ENCODE results near the gene TMEM98.
A peak's percentile ranks its signal among the peaks of the same experiment; 100 is the strongest.
"Not testable (repeated sequence)": the region's sequence is repeated elsewhere in the genome, so short reads cannot be mapped to it uniquely, and the experiment has no call there.

Gene TMEM98, protein sequence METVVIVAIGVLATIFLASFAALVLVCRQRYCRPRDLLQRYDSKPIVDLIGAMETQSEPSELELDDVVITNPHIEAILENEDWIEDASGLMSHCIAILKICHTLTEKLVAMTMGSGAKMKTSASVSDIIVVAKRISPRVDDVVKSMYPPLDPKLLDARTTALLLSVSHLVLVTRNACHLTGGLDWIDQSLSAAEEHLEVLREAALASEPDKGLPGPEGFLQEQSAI

DNA sequence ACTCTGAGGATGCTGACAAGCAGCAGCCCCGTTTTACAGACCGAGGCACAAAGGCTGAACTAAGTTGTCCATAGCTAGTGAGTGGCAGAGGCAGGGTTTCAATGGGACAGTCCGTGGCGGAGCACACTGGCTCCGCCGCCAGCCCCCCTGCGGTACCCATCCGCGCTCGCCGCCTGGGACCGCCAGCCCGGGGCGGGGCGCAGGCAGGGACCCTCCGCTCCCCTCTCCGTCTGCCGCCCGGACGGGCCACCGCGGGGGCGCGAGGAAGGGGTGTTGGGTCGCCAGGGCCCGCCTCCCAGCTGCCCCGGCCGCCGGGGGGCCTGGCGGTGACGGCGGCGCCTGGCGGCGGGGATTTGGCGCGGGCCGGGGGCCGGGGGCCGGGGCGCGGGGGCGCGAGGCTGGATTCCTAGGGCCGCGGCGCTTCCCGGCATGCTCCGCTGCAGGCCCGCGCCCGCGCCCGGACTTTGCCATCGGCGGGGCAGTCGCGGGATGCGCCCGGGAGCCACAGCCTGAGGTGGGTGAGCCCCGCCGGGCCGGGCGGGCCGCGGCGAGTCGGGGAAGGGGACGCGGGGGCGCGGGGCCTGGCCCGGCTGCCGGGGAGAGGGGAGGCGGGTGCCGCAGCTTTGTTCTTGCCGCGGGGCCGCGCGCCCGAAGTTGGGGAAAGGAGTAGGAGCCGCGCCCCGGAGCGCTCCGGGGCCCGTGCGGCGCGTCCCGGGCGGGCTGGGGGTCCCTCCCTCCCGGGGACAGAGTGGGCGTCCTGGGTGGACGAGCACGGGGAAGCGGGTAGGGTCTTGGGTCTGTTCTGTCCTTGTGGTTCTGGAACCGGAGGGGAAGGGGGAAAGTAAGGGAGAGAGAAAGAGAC is at the start of gene TMEM98:
TMEM98 (plus strand) TSS at position 430 of the 862 bp plus-strand sequence. CDS start 3,376 bp downstream, outside the sequence.
- peak within 1 kb of the TSS in 9 of 11 experiments; percentile 10 to 72 (median 64); a peak in 17 of 22 replicates for H3K27ac ChIP-seq
- H3K9me3 ChIP-seq (replicated peaks in 1 of 11), result no peaks in the 10 kb centered on the region
- peaks cover 0 to 25% (median 20%) of the 10 kb centered on the region in 10 experiments; a peak in 18 of 20 replicates for H3K4me1 ChIP-seq
- H4K20me1 ChIP-seq, result peaks cover 0 to 7% (median 0%) of the 10 kb centered on the region in 11 experiments; a peak in 1 of 22 replicates
- H3K4me3 ChIP-seq, result peak within 1 kb of the TSS; percentile 60 to 79 (median 70)
- peaks cover 0 to 6% (median 2%) of the 10 kb centered on the region in 11 experiments; a peak in 4 of 22 replicates for H3K36me3 ChIP-seq
- peak within 1 kb of the TSS; percentile 66 to 84 (median 77); a peak in 21 of 22 replicates for H3K9ac ChIP-seq
- TF ChIP-seq Cebpa-rat (IDR thresholded peaks at IDR 0.05), result no peak
- H3K4me2 ChIP-seq, result peak within 1 kb of the TSS; percentile 74 to 97 (median 92)
- peaks cover 33 to 47% (median 41%) of the 10 kb centered on the region in 11 experiments for H3K27me3 ChIP-seq

DNA sequence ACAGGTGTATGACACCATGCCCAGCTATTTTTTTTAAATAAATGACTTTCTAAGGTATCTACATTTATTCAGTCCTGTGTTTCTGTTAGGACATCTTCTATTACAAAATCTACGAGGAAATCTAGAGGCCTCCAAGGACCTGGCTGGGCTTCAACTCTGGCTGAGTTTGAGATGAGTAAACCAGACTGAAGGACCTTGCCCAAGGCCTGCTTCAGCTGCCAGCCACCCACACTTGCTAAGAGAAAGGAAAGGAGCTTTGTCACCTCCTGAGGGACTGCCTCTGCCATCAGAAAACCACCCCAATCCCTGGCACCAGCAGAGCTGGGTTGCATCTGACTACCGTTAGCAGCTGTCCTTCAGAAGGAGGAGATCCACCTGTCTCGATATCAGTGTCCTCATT is 49.7 kb upstream of the TMEM98 start:
- Histone ChIP-seq H3K27me3 (peaks cover 9 to 16% (median 12%) of the 10 kb centered on the region in 11 experiments; a peak in 21 of 22 replicates), H4K20me1 (peaks cover 0 to 15% (median 0%) of the 10 kb centered on the region in 11 experiments; a peak in 1 of 22 replicates), H3K4me3 (peak overlapping the region in 5 of 10 experiments; percentile 80 to 89 (median 88); a peak in 6 of 20 replicates), H3K4me1 (peaks cover 23 to 49% (median 29%) of the 10 kb centered on the region in 10 experiments), H3K36me3 (no peaks in the 10 kb centered on the region), H3K27ac (no peak overlapping the region), H3K9ac (peak overlapping the region in 2 of 11 experiments; percentile 80 to 81; a peak in 2 of 22 replicates), H3K9me3 (replicated peaks in 1 of 11) (no peaks in the 10 kb centered on the region), H3K4me2 (peak overlapping the region; percentile 71 to 100 (median 91))
- no peak for TF ChIP-seq Cebpa-rat (IDR thresholded peaks at IDR 0.05)

DNA sequence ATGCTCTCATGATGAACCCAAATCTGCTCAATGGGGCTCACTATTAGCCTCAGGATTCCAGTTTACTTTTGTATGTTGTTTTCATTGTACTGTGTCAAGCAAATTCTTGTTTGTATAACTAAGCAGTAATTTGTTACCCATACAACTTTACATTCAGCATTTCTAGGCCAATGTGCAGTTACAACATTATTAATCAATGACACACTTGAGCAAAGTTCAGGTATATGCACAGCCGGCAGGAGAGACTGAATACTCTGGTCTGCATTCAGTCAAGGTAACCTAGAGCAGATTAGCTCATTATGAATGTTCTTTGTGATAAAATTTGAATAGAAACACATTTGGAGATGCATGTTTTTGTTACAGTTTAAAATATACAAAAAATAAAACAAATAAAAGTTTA is 48.8 kb upstream of the TMEM98 start:
- H3K27me3 ChIP-seq, result peaks cover 9 to 16% (median 12%) of the 10 kb centered on the region in 11 experiments; a peak in 21 of 22 replicates
- no peak for TF ChIP-seq Cebpa-rat (IDR thresholded peaks at IDR 0.05)
- H4K20me1 ChIP-seq, result peaks cover 0 to 15% (median 0%) of the 10 kb centered on the region in 11 experiments; a peak in 1 of 22 replicates
- no peak overlapping the region for H3K27ac ChIP-seq
- H3K4me1 ChIP-seq, result peaks cover 23 to 53% (median 29%) of the 10 kb centered on the region in 10 experiments
- no peaks in the 10 kb centered on the region for H3K9me3 ChIP-seq (replicated peaks in 1 of 11)
- no peak overlapping the region for H3K9ac ChIP-seq
- no peak overlapping the region for H3K4me2 ChIP-seq
- H3K36me3 ChIP-seq, result no peaks in the 10 kb centered on the region
- H3K4me3 ChIP-seq, result no peak overlapping the region

DNA sequence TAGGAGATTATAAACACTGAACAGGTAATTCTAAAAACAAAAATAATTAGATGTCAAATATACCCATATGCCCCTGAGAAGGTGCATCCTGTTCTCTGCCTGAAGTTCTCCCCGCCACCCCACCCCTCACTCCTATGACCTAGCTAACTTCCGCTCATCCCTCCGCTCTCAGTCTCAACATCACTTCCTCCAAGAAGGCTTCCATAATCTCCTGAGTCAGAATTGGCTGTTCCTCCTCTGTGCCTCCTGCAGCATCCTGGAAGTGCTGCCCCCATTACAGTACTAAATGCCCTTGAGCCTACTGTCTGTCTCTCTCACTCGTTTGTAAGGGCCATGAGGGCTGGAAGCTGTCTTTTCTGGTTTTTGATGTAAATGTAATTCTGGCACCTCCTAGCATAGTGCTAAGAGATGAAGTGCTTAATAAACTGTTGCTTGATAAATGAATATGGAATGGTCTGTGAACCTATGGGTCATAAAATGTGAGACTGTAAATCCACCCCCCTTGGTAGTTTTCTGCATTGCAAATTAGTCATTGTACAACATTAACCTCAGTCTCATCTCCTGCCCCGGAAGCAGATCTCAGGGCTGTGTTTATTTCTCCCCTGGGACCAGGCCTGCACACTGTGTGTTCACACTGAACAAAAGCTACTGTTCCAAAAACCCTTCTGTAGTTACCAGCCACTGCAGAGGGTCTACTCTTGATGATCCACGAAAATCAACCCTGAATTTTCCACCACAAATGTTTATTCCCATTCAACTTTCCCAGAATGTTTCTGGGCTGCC is 47.1 kb upstream of the TMEM98 start:
- TF ChIP-seq Cebpa-rat (IDR thresholded peaks at IDR 0.05), result no peak
- H3K27ac ChIP-seq, result no peak overlapping the region
- H3K4me1 ChIP-seq, result peaks cover 22 to 50% (median 25%) of the 10 kb centered on the region in 10 experiments
- peaks cover 6 to 10% (median 10%) of the 10 kb centered on the region in 11 experiments; a peak in 21 of 22 replicates for H3K27me3 ChIP-seq
- peak overlapping the region in 9 of 11 experiments; percentile 3 to 42 (median 16); a peak in 11 of 22 replicates for H3K4me2 ChIP-seq
- H3K9ac ChIP-seq, result no peak overlapping the region
- H3K36me3 ChIP-seq, result no peaks in the 10 kb centered on the region
- no peak overlapping the region for H3K4me3 ChIP-seq
- no peaks in the 10 kb centered on the region for H3K9me3 ChIP-seq (replicated peaks in 1 of 11)
- peaks cover 0 to 7% (median 0%) of the 10 kb centered on the region in 11 experiments; a peak in 1 of 22 replicates for H4K20me1 ChIP-seq

DNA sequence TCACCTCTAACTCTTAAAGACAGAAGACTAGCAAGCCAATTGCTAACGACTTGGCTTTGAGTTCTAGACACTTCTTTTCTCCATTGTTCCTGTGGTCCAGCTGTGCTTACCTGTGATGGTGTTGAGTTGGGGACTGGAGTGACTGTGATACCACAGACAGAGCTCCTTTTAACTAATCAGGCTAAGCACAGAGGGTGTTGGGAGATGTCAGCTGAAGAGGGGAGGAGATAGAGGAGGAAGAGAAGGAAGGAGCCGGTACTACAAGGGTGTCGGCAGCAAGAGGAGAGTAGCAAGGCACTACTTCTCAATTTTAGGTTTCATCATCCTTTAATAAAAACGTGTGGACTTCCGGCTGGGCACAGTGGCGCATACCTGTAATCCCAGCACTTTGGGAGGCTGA is 45.9 kb upstream of the TMEM98 start:
- peaks cover 17 to 44% (median 19%) of the 10 kb centered on the region in 10 experiments for H3K4me1 ChIP-seq
- TF ChIP-seq Cebpa-rat (IDR thresholded peaks at IDR 0.05), result no peak
- H3K27ac ChIP-seq, result peak overlapping the region in 1 of 11 experiments; percentile 10; a peak in 1 of 22 replicates
- H3K9me3 ChIP-seq (replicated peaks in 1 of 11), result no peaks in the 10 kb centered on the region
- no peaks in the 10 kb centered on the region for H3K36me3 ChIP-seq
- H3K9ac ChIP-seq, result 0 out of 22 replicates have a peak overlapping the region, but pooled peaks of 1 of the 11 experiments have one; percentile 1
- no peaks in the 10 kb centered on the region for H4K20me1 ChIP-seq
- no peaks in the 10 kb centered on the region for H3K27me3 ChIP-seq
- no peak overlapping the region for H3K4me3 ChIP-seq
- H3K4me2 ChIP-seq, result peak overlapping the region in 4 of 11 experiments; percentile 6 to 71 (median 64); a peak in 8 of 22 replicates

DNA sequence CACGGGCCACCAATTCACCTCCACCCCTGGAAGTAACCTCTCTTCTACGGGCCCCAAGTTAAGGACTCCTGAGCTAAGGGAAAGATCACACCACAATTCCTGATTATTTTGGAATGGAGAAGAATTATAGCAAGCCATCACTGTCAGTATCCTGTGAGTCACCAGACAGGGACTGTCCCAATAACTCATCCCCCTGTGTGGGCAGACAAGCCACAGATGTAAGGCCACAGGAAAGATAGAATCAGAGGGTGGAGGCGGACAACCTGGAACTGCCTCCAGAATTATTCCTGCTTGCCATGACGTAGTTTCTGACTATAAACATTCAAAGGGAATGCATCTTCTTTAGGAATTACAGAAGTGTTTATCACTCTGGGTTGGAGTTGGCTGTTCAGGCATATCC is 45.2 kb upstream of the TMEM98 start:
- Histone ChIP-seq H4K20me1 (no peaks in the 10 kb centered on the region), H3K27me3 (no peaks in the 10 kb centered on the region), H3K27ac (peak overlapping the region in 1 of 11 experiments; percentile 10; a peak in 1 of 22 replicates), H3K36me3 (no peaks in the 10 kb centered on the region), H3K4me3 (no peak overlapping the region), H3K4me1 (peaks cover 14 to 42% (median 15%) of the 10 kb centered on the region in 10 experiments), H3K9me3 (replicated peaks in 1 of 11) (no peaks in the 10 kb centered on the region), H3K9ac (0 out of 22 replicates have a peak overlapping the region, but pooled peaks of 1 of the 11 experiments have one; percentile 1), H3K4me2 (peak overlapping the region in 4 of 11 experiments; percentile 6 to 71 (median 64); a peak in 8 of 22 replicates)
- no peak for TF ChIP-seq Cebpa-rat (IDR thresholded peaks at IDR 0.05)

DNA sequence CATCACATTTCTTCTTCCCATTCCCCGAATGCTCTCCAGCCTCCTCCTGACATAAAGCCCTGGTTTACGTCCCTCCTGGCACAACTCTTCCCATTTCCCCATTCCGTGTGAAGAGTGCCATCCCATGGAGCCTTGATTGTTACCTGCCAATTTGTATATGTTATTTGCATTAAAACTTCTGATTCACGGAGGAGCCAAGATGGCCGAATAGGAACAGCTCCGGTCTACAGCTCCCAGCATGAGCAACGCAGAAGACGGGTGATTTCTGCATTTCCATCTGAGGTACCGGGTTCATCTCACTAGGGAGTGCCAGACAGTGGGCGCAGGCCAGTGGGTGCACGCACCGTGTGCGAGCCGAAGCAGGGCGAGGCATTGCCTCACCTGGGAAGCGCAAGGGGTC is 41.0 kb upstream of the TMEM98 start:
- not testable (repeated sequence) for H3K36me3 ChIP-seq; H4K20me1 ChIP-seq; H3K4me3 ChIP-seq; H3K9me3 ChIP-seq (replicated peaks in 1 of 11); H3K27me3 ChIP-seq; H3K27ac ChIP-seq; H3K4me2 ChIP-seq; H3K9ac ChIP-seq
- peaks cover 0 to 16% (median 0%) of the 10 kb centered on the region in 10 experiments; a peak in 7 of 20 replicates for H3K4me1 ChIP-seq

DNA sequence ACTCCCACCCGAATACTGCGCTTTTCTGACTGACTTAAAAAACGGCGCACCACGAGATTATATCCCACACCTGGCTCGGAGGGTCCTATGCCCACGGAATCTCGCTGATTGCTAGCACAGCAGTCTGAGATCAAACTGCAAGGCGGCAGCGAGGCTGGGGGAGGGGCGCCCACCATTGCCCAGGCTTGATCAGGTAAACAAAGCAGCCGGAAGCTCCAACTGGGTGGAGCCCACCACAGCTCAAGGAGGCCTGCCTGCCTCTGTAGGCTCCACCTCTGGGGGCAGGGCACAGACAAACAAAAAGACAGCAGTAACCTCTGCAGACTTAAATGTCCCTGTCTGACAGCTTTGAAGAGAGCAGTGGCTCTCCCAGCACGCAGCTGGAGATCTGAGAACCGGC is 40.5 kb upstream of the TMEM98 start:
- not testable (repeated sequence) for H3K27ac ChIP-seq; H3K9me3 ChIP-seq (replicated peaks in 1 of 11); H4K20me1 ChIP-seq; H3K27me3 ChIP-seq; H3K4me2 ChIP-seq; H3K9ac ChIP-seq; H3K4me3 ChIP-seq; H3K36me3 ChIP-seq
- H3K4me1 ChIP-seq, result peaks cover 0 to 11% (median 0%) of the 10 kb centered on the region in 10 experiments; a peak in 6 of 20 replicates

All from BLaER1 treated with 17β-estradiol and CSF1 and Interleukin-3, amounts not matched to agents 10 nM and 100 nM (cell line).